Sigmoid colon (tissue), 7 donors: Measurements from ENCODE around the gene FRY. TPM values are rescaled to one million over a fixed set of nuclear protein-coding genes. Genes with fewer than 3 reads are reported as not detected.

Source experiments
- DNase-seq: peaks from one replicate; pipeline ENCODE4 v3.0.0-alpha.2; 2019
- H3K27ac ChIP-seq, 4 donors: fragments of 200-600 bp; sonication (generic); one replicate each; pipeline ENCODE4 v1.5.1; 2016 to 2019; ENCODE audit warnings: mild to moderate bottlenecking in 1 of 4
- H3K27me3 ChIP-seq, 3 donors: fragments of 200-600 bp; sonication (generic); one replicate each; pipeline ENCODE4 v1.5.1; 2019; ENCODE audit warnings: mild to moderate bottlenecking in 1 of 3
- H3K36me3 ChIP-seq, 4 donors: fragments of 200-600 bp; sonication (generic); one replicate each; pipeline ENCODE4 v1.5.1; 2016 to 2019
- H3K4me1 ChIP-seq, 4 donors: fragments of 200-600 bp; sonication (generic); one replicate each; pipeline ENCODE4 v1.5.1; 2017 to 2019
- H3K4me3 ChIP-seq, 4 donors: fragments of 200-600 bp; sonication (generic); one replicate each; pipeline ENCODE4 v1.5.1; 2017 to 2019; ENCODE audit warnings: mild to moderate bottlenecking in 2 of 4, moderate library complexity in 1 of 4
- H3K9me3 ChIP-seq, 4 donors: fragments of 200-600 bp in 3 of 4; sonication (generic) in 3 of 4; one replicate each; pipeline versions ENCODE4 v1.5.1 to v1.6.1; 2013 to 2019
- CTCF ChIP-seq, 4 experiments: fragments of 450-650 bp in 3 of 4; fragments of 200-600 bp in 1 of 4; IDR thresholded peaks; one replicate each; pipeline ENCODE4 v1.5.1; 2016 to 2019; ENCODE audit warnings: antibody characterized with exemption in 4 of 4, mild to moderate bottlenecking in 3 of 4, moderate library complexity in 2 of 4
- EP300 ChIP-seq, 4 donors: sonication (generic); formaldehyde crosslinking; IDR thresholded peaks; one replicate each; pipeline ENCODE4 v1.6.1; 2017; ENCODE audit warnings: antibody characterized with exemption in 4 of 4
- POLR2A ChIP-seq, 2 donors: fragments of 450-650 bp; IDR thresholded peaks; one replicate each; pipeline ENCODE4 v1.6.1; 2016; ENCODE audit warnings: antibody characterized with exemption in 2 of 2, mild to moderate bottlenecking in 2 of 2, moderate library complexity in 2 of 2
- POLR2AphosphoS5 ChIP-seq, 4 donors: sonication (generic); formaldehyde crosslinking; IDR thresholded peaks; one replicate each; pipeline ENCODE4 v1.6.1; 2017; ENCODE audit warnings: antibody characterized with exemption in 4 of 4
- WGBS, 2 donors: extraction: QIAGEN DNeasy Blood & Tissue Kit; methylation state at CpG; one replicate each; pipeline ENCODE4 v1.1.7; 2013; 5-methylcytosine and 5-hydroxymethylcytosine counted together
- intact Hi-C: fragments of 100-400 bp; cut with DNase I; formaldehyde crosslinking; loops from one replicate; pipeline ENCODE4 v1.15.1; 2023
- polyA plus RNA-seq, 3 donors: library from polyadenylated mRNA; stranded (reverse); fragments of 200-250 nt; gene quantifications; one replicate each; pipeline ENCODE4 v1.2.3, GENCODE V29; 2013
- total RNA-seq, 4 donors: library from RNA; depleted of rRNA; stranded (reverse); fragments of >200 nt; gene quantifications; one replicate each; pipeline ENCODE4 v1.1.0, GENCODE V29; 2016
- donor health status: healthy with polysubstance abuse.
- donor health status: Bipolar disorder and iron deficiency.
- donor health status: healthy.

Gene FRY
- total and polyA plus RNA-seq, 7 donors = 1.4 to 118 (median 26.7) TPM

GRCh38 chr13:32147976-32148375 is 116.4 kb downstream of the FRY start:
- no peak for DNase-seq
- Histone ChIP-seq H3K36me3 (no peaks in the 10 kb centered on the region), H3K4me1 (peaks cover 0 to 44% (median 37%) of the 10 kb centered on the region in 4 donors), H3K9me3 (no peaks in the 10 kb centered on the region), H3K4me3 (no peak overlapping the region), H3K27ac (peak overlapping the region in 3 of 4 donors; percentile 30 to 65 (median 58)), H3K27me3 (no peaks in the 10 kb centered on the region)
- intact Hi-C loops = no loop called here
- TF ChIP-seq CTCF (IDR thresholded peaks at IDR 0.05) (no peak), POLR2AphosphoS5 (IDR thresholded peaks at IDR 0.05) (no peak), POLR2A (IDR thresholded peaks at IDR 0.05) (no peak), EP300 (IDR thresholded peaks at IDR 0.05) (no peak)
- WGBS, 2 donors = 69 to 82% methylated on average over 4 of the region's 4 CpGs

- intact Hi-C loops = loop anchor here (5.0 kb wide), 2 partner anchors 118 to 167 kb away; partner anchors contain the start of genes BRCA2, FRY and ZAR1L
Measured at GRCh38 chr13:32150239-32150638, 118.7 kb downstream of the FRY start.

GRCh38 chr13:32150794-32151193 is 119.2 kb downstream of the FRY start:
- WGBS, 2 donors = 0 to 38% methylated on average over 1 of the region's 1 CpG
- Histone ChIP-seq H3K27ac (peak overlapping the region; percentile 69 to 82 (median 76)), H3K4me3 (no peak overlapping the region), H3K4me1 (peaks cover 0 to 49% (median 40%) of the 10 kb centered on the region in 4 donors), H3K9me3 (no peaks in the 10 kb centered on the region), H3K27me3 (no peaks in the 10 kb centered on the region), H3K36me3 (peaks cover 0 to 3% (median 0%) of the 10 kb centered on the region in 4 donors)
- DNase-seq = peak; percentile 89
- TF ChIP-seq POLR2AphosphoS5 (IDR thresholded peaks at IDR 0.05) (peak; percentile 22 to 68 (median 25)), POLR2A (IDR thresholded peaks at IDR 0.05) (no peak), CTCF (IDR thresholded peaks at IDR 0.05) (no peak), EP300 (IDR thresholded peaks at IDR 0.05) (peak in 1 of 4 donors; percentile 42)
- intact Hi-C loops = loop anchor here (5.0 kb wide), 2 partner anchors 118 to 167 kb away; partner anchors contain the start of genes BRCA2, FRY and ZAR1L

More at GRCh38 chr13:32150239-32150638, 118.7 kb downstream of the FRY start:
- Histone ChIP-seq H3K27ac (peak overlapping the region; percentile 69 to 82 (median 76)), H3K4me3 (no peak overlapping the region), H3K27me3 (no peaks in the 10 kb centered on the region), H3K36me3 (no peaks in the 10 kb centered on the region), H3K9me3 (no peaks in the 10 kb centered on the region), H3K4me1 (peaks cover 0 to 49% (median 40%) of the 10 kb centered on the region in 4 donors)
- peak; percentile 70 for DNase-seq
- WGBS, 2 donors = 86 to 90% methylated on average over 1 of the region's 1 CpG
- TF ChIP-seq EP300 (IDR thresholded peaks at IDR 0.05) (no peak), POLR2AphosphoS5 (IDR thresholded peaks at IDR 0.05) (peak in 2 of 4 donors; percentile 33)

GRCh38 chr13:32151240-32151639 is 119.7 kb downstream of the FRY start:
- no peak for TF ChIP-seq POLR2AphosphoS5 (IDR thresholded peaks at IDR 0.05)
- intact Hi-C loops = loop anchor here (5.0 kb wide), 2 partner anchors 119 to 166 kb away; partner anchors contain the start of genes BRCA2, FRY and ZAR1L
- WGBS, 2 donors = 88 to 91% methylated on average over 5 of the region's 5 CpGs
- peak overlapping the region; percentile 69 to 82 (median 76) for H3K27ac ChIP-seq
- DNase-seq = no peak
- H3K9me3 ChIP-seq = no peaks in the 10 kb centered on the region
- no peaks in the 10 kb centered on the region for H3K27me3 ChIP-seq
- peaks cover 0 to 49% (median 40%) of the 10 kb centered on the region in 4 donors for H3K4me1 ChIP-seq
- H3K36me3 ChIP-seq = peaks cover 0 to 7% (median 0%) of the 10 kb centered on the region in 4 donors
- no peak overlapping the region for H3K4me3 ChIP-seq

GRCh38 chr13:32153056-32153455 is 121.5 kb downstream of the FRY start:
- intact Hi-C loops = loop anchor here (5.0 kb wide), 2 partner anchors 121 to 164 kb away; partner anchors contain the start of genes BRCA2, FRY and ZAR1L
- Histone ChIP-seq H3K36me3 (peaks cover 0 to 15% (median 0%) of the 10 kb centered on the region in 4 donors), H3K27ac (peak overlapping the region in 2 of 4 donors; percentile 82), H3K27me3 (no peaks in the 10 kb centered on the region), H3K4me3 (no peak overlapping the region), H3K4me1 (peaks cover 0 to 41% (median 35%) of the 10 kb centered on the region in 4 donors), H3K9me3 (no peaks in the 10 kb centered on the region)
- no peak for DNase-seq
- 19 to 54% methylated on average over 3 of the region's 3 CpGs for WGBS, 2 donors
- no peak for TF ChIP-seq EP300 (IDR thresholded peaks at IDR 0.05)
- TF ChIP-seq CTCF (IDR thresholded peaks at IDR 0.05) = no peak
- TF ChIP-seq POLR2A (IDR thresholded peaks at IDR 0.05) = no peak
- no peak for TF ChIP-seq POLR2AphosphoS5 (IDR thresholded peaks at IDR 0.05)
